HCT116 (cell line): ENCODE results near the gene IRGC. TPM values are rescaled to one million over a fixed set of nuclear protein-coding genes. Genes with fewer than 3 reads are reported as not detected.

ENCODE experiments used
- ATAC-seq: fragments of 200-7000 bp; cut with Tn5 transposase; 2 replicates; pipeline ENCODE4 v1.9.1; 2020; ENCODE audit warnings: mild to moderate bottlenecking, moderate library complexity
- Bru-seq: library from RNA; stranded (reverse); fragments of 400-500 nt; gene quantifications from one replicate; lab custom pipeline; 2021; lab: Mats Ljungman, UMichigan
- BruChase-seq, 2 experiments: library from RNA; stranded (reverse); fragments of 400-500 nt; gene quantifications; one replicate each; lab custom pipeline; 2021; lab: Mats Ljungman, UMichigan
- BruUV-seq: library from RNA; stranded (reverse); fragments of 400-500 nt; replicated peaks from 2 replicates; lab custom pipeline; 2021; lab: Mats Ljungman, UMichigan
- CTCF ChIA-PET: fragments of 300-600 bp; sonication (Branson Sonifier 250); formaldehyde crosslinking; loops from one replicate; lab custom pipeline; 2021; ENCODE audit warnings: antibody characterized with exemption; lab: Charles Lee
- POLR2A ChIA-PET: fragments of 300-600, 350-600 bp; sonication (Branson Sonifier 250); formaldehyde crosslinking; loops from one replicate; lab custom pipeline; 2021; ENCODE audit warnings: antibody characterized with exemption; lab: Charles Lee
- RAD21 ChIA-PET, 2 experiments: fragments of 300-600 bp; sonication (Branson Sonifier 250); formaldehyde crosslinking; loops; one replicate each; lab custom pipeline; 2023; ENCODE audit warnings: low total read pairs in 2 of 2; ENCODE audit not compliant: uncharacterized antibody in 2 of 2, unreplicated experiment in 2 of 2, low non-redundant PET in 1 of 2; lab: Charles Lee
- DNase-seq: peaks from one replicate; pipeline ENCODE4 v3.0.0-alpha.2; 2010; ENCODE audit warnings: low read depth, low spot score
- H2AFZ ChIP-seq: fragments of 200-600 bp; shearing (Covaris generic), sonication (generic); 2 replicates; pipeline ENCODE4 v1.6.1; 2017; ENCODE audit warnings: low read depth, mixed run types, mixed read lengths, antibody characterized with exemption, low read length; ENCODE audit not compliant: poor library complexity, severe bottlenecking
- H3K27ac ChIP-seq: 2 replicates; pipeline ENCODE4 v1.5.1; 2012; ENCODE audit warnings: low read depth, low read length
- H3K27me3 ChIP-seq: fragments of 200-600 bp; sonication (generic); 2 replicates; pipeline ENCODE4 v1.6.1; 2016; ENCODE audit warnings: mixed run types, low read length, mixed read lengths; ENCODE audit not compliant: insufficient read depth
- H3K36me3 ChIP-seq, 2 experiments: fragments of 200-500 bp in 1 of 2; fragments of 200-600 bp in 1 of 2; sonication (Bioruptor generic) in 1 of 2; sonication (generic) in 1 of 2; 2 replicates each; pipeline versions ENCODE4 v1.5.1 to v1.6.1; 2014 to 2016; ENCODE audit warnings: low read length in 2 of 2, inconsistent platforms in 1 of 2, mixed read lengths in 1 of 2, mixed run types in 1 of 2; ENCODE audit not compliant: insufficient read depth in 2 of 2, control insufficient read depth in 1 of 2
- H3K4me1 ChIP-seq, 2 experiments: fragments of 200-600 bp in 1 of 2; sonication (generic) in 1 of 2; 2 replicates each; pipeline versions ENCODE4 v1.5.1 to v1.6.1; 2012 to 2017; ENCODE audit warnings: low read length in 2 of 2, inconsistent platforms in 1 of 2, mild to moderate bottlenecking in 1 of 2, mixed read lengths in 1 of 2, mixed run types in 1 of 2, moderate library complexity in 1 of 2; ENCODE audit not compliant: insufficient read depth in 2 of 2, control insufficient read depth in 1 of 2
- H3K4me2 ChIP-seq: fragments of 200-600 bp; sonication (generic); 2 replicates; pipeline ENCODE4 v1.6.1; 2017; ENCODE audit warnings: mixed run types, low read length, mixed read lengths
- H3K4me3 ChIP-seq, 2 experiments: fragments of 200-600 bp in 1 of 2; sonication (generic) in 1 of 2; replicated peaks in 1 of 2; 2 replicates each; pipeline ENCODE4 v1.5.1; 2011 to 2016; ENCODE audit warnings: low read length in 2 of 2, control low read depth in 1 of 2, low read depth in 1 of 2, mild to moderate bottlenecking in 1 of 2, mixed read lengths in 1 of 2, mixed run types in 1 of 2
- H3K79me2 ChIP-seq: fragments of 200-600 bp; sonication (generic); 2 replicates; pipeline ENCODE4 v1.6.1; 2017; ENCODE audit warnings: mild to moderate bottlenecking, mixed run types, low read length, moderate library complexity, mixed read lengths; ENCODE audit not compliant: insufficient read depth
- H3K9ac ChIP-seq: fragments of 200-600 bp; sonication (generic); 2 replicates; pipeline ENCODE4 v1.6.1; 2016; ENCODE audit warnings: low read length, mixed read lengths
- H3K9me2 ChIP-seq: fragments of 200-600 bp; sonication (generic), shearing (Covaris generic); 2 replicates; pipeline ENCODE4 v1.6.1; 2017; ENCODE audit warnings: mixed run types, mild to moderate bottlenecking, moderate library complexity; ENCODE audit not compliant: insufficient read depth
- H3K9me3 ChIP-seq, 2 experiments: fragments of 200-500 bp in 1 of 2; fragments of 200-600 bp in 1 of 2; sonication (Bioruptor generic) in 1 of 2; sonication (generic) in 1 of 2; 2 replicates each; pipeline ENCODE4 v1.6.1; 2014 to 2017; ENCODE audit warnings: low read length in 2 of 2, mixed read lengths in 2 of 2, inconsistent platforms in 1 of 2, low read depth in 1 of 2, mild to moderate bottlenecking in 1 of 2, mixed run types in 1 of 2, moderate library complexity in 1 of 2; ENCODE audit not compliant: control insufficient read depth in 1 of 2, insufficient read depth in 1 of 2
- H4K20me1 ChIP-seq: fragments of 200-600 bp; sonication (generic), shearing (Covaris generic); 2 replicates; pipeline ENCODE4 v1.6.1; 2017; ENCODE audit warnings: mixed run types, mild to moderate bottlenecking, moderate library complexity; ENCODE audit not compliant: insufficient read depth
- CBX3 ChIP-seq: IDR thresholded peaks from 2 replicates; pipeline ENCODE4 v1.6.1; 2012; ENCODE audit warnings: low read depth
- CEBPB ChIP-seq: IDR thresholded peaks from 2 replicates; pipeline ENCODE4 v1.6.1; 2012; ENCODE audit warnings: low read depth
- EGR1 ChIP-seq: IDR thresholded peaks from 2 replicates; pipeline ENCODE4 v1.6.1; 2012; ENCODE audit warnings: low read depth
- EZH2 ChIP-seq: fragments of 200-600 bp; sonication (generic); IDR thresholded peaks from 2 replicates; pipeline ENCODE4 v1.6.1; 2017; ENCODE audit warnings: antibody characterized with exemption, mixed run types
- JUND ChIP-seq: IDR thresholded peaks from 2 replicates; pipeline ENCODE4 v1.6.1; 2012
- POLR2A ChIP-seq: IDR thresholded peaks from 2 replicates; pipeline ENCODE4 v1.7.0; 2011; ENCODE audit warnings: borderline replicate concordance; ENCODE audit not compliant: insufficient read depth, insufficient read length; ENCODE audit errors: extremely low read depth
- RAD21 ChIP-seq: IDR thresholded peaks from 2 replicates; pipeline ENCODE4 v1.6.1; 2012; ENCODE audit warnings: low read depth, mild to moderate bottlenecking
- SIN3A ChIP-seq: IDR thresholded peaks from 2 replicates; pipeline ENCODE4 v1.6.1; 2012; ENCODE audit warnings: low read depth
- SP1 ChIP-seq: IDR thresholded peaks from 2 replicates; pipeline ENCODE4 v1.6.1; 2012; ENCODE audit warnings: low read depth
- YY1 ChIP-seq: IDR thresholded peaks from 2 replicates; pipeline ENCODE4 v1.6.1; 2011; ENCODE audit warnings: low read length, low read depth, moderate library complexity, mild to moderate bottlenecking; ENCODE audit not compliant: insufficient replicate concordance; ENCODE audit errors: extremely low read depth
- intact Hi-C: fragments of 100-400 bp; cut with micrococcal nuclease; formaldehyde crosslinking; loops from 2 replicates; pipeline ENCODE4 v1.10.0; 2022
- long read RNA-seq: library from polyadenylated mRNA; unstranded; transcript quantifications from one replicate; pipeline ENCODE4 v2.0.0, GENCODE V29; 2021; ENCODE audit not compliant: unreplicated experiment
- polyA plus RNA-seq: library from polyadenylated mRNA; unstranded; fragments of >200 nt; gene quantifications from 2 replicates; pipeline ENCODE4 v1.2.1, GENCODE V29; 2012; ENCODE audit warnings: missing spikeins
- total RNA-seq: library from RNA; stranded (reverse); gene quantifications from one replicate; pipeline ENCODE4 v1.2.1, GENCODE V29; 2021; ENCODE audit not compliant: unreplicated experiment
- TF ChIP-seq, protein P1 (sequence below), 3 experiments: fragments of 200-600 bp in 1 of 3; sonication (generic) in 1 of 3; IDR thresholded peaks in 2 of 3; conservative IDR thresholded peaks in 1 of 3; 2 replicates each; pipeline ENCODE4 v1.5.1; 2012 to 2017; ENCODE audit warnings: low read depth in 2 of 3, low read length in 2 of 3, antibody characterized with exemption in 1 of 3, borderline replicate concordance in 1 of 3, control low read depth in 1 of 3, mild to moderate bottlenecking in 1 of 3, mixed read lengths in 1 of 3, mixed run types in 1 of 3, moderate library complexity in 1 of 3; ENCODE audit not compliant: insufficient read depth in 1 of 3
- TF ChIP-seq, protein P2 (sequence below): IDR thresholded peaks from 2 replicates; pipeline ENCODE4 v1.6.1; 2012

IRGC gene
- total RNA-seq (not detected), Bru-seq, nascent RNA (not detected), BruChase-seq, experiment 1, labeled RNA remaining after a 6-hour chase (not detected), BruChase-seq, experiment 2, labeled RNA remaining after a 2-hour chase (not detected)
- polyA plus RNA-seq: 0.04 TPM in 1 of 2 replicates, not detected in the other
- long read RNA-seq: 0 reads

DNA sequence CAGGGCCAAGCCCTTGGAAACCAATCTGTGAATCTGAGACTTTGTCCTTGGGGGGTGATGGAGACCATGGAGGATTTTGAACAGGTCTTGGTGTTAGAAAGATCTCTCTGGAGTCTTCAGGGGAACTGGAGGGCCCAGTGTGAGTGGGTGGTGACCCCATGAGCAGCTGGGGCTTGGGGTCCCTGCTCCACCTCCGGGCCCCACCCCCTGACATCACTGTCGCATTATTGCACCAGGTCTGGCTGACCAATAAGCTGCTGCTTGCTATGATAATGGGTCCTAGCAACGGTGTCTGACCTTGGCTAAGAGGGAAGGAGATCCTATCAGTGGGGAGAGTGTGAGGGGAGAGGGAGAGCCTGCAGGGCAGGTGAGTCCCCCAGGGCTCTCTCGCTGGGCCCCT lies at the start of gene IRGC:
TSS of gene IRGC (plus strand) at position 301 of the 400 bp plus-strand sequence. CDS start 2,483 bp downstream, outside the sequence.
- CTCF ChIA-PET: interaction anchor here (0.6 kb wide), 1 partner anchor 180 kb away, joined by 8 read pairs; no protein-coding TSS in a partner anchor
- intact Hi-C loops: no loop called here
- H3K27ac ChIP-seq: no peak within 1 kb of the TSS
- BruUV-seq: no TSS peak
- no peaks in the 10 kb centered on the region for H3K27me3 ChIP-seq
- H3K4me1 ChIP-seq: peaks cover 12 to 17% of the 10 kb centered on the region in 2 experiments; a peak in 3 of 4 replicates
- H3K79me2 ChIP-seq: no peaks in the 10 kb centered on the region
- DNase-seq (no peak), ATAC-seq (no peak)
- no peak within 1 kb of the TSS for H3K4me3 ChIP-seq
- POLR2A ChIA-PET: no interaction called here
- RAD21 ChIA-PET: no interaction called here
- no peaks in the 10 kb centered on the region for H3K9me3 ChIP-seq
- H4K20me1 ChIP-seq: no peaks in the 10 kb centered on the region
- H3K36me3 ChIP-seq: no peaks in the 10 kb centered on the region
- H2AFZ ChIP-seq: no peak within 1 kb of the TSS
- no peaks in the 10 kb centered on the region for H3K9me2 ChIP-seq
- no peak within 1 kb of the TSS for H3K4me2 ChIP-seq
- H3K9ac ChIP-seq: no peak within 1 kb of the TSS
- no peak for TF ChIP-seq YY1
- no peak for TF ChIP-seq EGR1
- TF ChIP-seq RAD21: no peak
- no peak for TF ChIP-seq POLR2A
- TF ChIP-seq, protein P1, sequence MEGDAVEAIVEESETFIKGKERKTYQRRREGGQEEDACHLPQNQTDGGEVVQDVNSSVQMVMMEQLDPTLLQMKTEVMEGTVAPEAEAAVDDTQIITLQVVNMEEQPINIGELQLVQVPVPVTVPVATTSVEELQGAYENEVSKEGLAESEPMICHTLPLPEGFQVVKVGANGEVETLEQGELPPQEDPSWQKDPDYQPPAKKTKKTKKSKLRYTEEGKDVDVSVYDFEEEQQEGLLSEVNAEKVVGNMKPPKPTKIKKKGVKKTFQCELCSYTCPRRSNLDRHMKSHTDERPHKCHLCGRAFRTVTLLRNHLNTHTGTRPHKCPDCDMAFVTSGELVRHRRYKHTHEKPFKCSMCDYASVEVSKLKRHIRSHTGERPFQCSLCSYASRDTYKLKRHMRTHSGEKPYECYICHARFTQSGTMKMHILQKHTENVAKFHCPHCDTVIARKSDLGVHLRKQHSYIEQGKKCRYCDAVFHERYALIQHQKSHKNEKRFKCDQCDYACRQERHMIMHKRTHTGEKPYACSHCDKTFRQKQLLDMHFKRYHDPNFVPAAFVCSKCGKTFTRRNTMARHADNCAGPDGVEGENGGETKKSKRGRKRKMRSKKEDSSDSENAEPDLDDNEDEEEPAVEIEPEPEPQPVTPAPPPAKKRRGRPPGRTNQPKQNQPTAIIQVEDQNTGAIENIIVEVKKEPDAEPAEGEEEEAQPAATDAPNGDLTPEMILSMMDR (IDR thresholded peaks at IDR 0.05 in 2 of 3, conservative IDR thresholded peaks at IDR 0.05 in 1 of 3; ENCODE audit: borderline replicate concordance in 1 of 3, insufficient read depth in 1 of 3, low read depth in 2 of 3, low read length in 2 of 3): no peak
- TF ChIP-seq, protein P2, sequence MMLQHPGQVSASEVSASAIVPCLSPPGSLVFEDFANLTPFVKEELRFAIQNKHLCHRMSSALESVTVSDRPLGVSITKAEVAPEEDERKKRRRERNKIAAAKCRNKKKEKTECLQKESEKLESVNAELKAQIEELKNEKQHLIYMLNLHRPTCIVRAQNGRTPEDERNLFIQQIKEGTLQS: no peak
- TF ChIP-seq SIN3A: no peak
- no peak for TF ChIP-seq CEBPB
- TF ChIP-seq JUND: no peak
- no peak for TF ChIP-seq CBX3
- no peak for TF ChIP-seq SP1
- TF ChIP-seq EZH2: no peak
- TF ChIP-seq, all 23 proteins: peak for 0
